ENCODE data around the gene IZUMO3. TPM values are rescaled to one million over a fixed set of nuclear protein-coding genes. Genes with fewer than 3 reads are reported as not detected.

Gene IZUMO3
- polyA plus RNA-seq, 1 donor (not counting 4 experiments of a cell fraction or from before 2014, with no cell fraction given): not detected

DNA sequence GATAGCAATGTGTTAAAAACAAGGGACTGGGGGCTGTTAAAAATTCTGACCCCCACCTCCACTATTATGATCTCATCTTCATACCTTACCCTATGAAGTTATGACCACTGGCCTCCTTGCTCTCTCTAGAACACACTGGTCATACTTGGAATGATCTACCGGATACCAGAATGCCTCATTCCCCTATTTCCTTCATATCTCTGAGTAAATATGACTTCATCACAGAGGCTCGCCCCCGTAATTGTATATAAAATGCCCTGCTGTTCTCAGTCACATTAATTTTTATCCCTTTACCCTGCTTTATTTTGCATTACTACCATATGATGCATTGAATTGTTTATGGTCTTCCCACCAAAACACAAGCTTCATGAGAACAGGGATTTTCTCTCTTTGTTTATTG lies 29.2 kb downstream of the IZUMO3 start:
- Histone ChIP-seq H3K4me3 (ENCODE audit: control insufficient read depth in 2 of 3, extremely low read depth in 1 of 3, insufficient read depth in 2 of 3, low read depth in 1 of 3, low read length in 3 of 3) (no peak overlapping the region), H2AFZ (ENCODE audit: control insufficient read depth, low read length) (no peak overlapping the region), H3K9ac (ENCODE audit: control insufficient read depth, extremely low read depth, insufficient read depth, low read length) (no peak overlapping the region), H3K27me3 (ENCODE audit: control insufficient read depth, extremely low read depth, insufficient read depth, low read length) (no peaks in the 10 kb centered on the region), H3K9me3 (ENCODE audit: control insufficient read depth, low read depth, low read length) (no peaks in the 10 kb centered on the region), H3K4me1 (ENCODE audit: control insufficient read depth, extremely low read depth, insufficient read depth, low read length) (no peaks in the 10 kb centered on the region), H3K27ac (ENCODE audit: control insufficient read depth, insufficient read depth, low read length) (no peak overlapping the region), H3K79me2 (ENCODE audit: control insufficient read depth, insufficient read depth, low read length) (no peaks in the 10 kb centered on the region), H3K9me1 (ENCODE audit: control insufficient read depth, extremely low read depth, insufficient read depth, low read length) (no peaks in the 10 kb centered on the region), H3K4me2 (ENCODE audit: control insufficient read depth, extremely low read depth, insufficient read depth, low read depth, low read length) (no peak overlapping the region), H4K20me1 (ENCODE audit: control insufficient read depth, extremely low read depth, insufficient read depth, low read length) (no peaks in the 10 kb centered on the region), H3K36me3 (ENCODE audit: control insufficient read depth in 2 of 2, extremely low read depth in 1 of 2, insufficient read depth in 2 of 2, low read length in 2 of 2) (no peaks in the 10 kb centered on the region)
- dilution Hi-C loops (cut with MboI; ENCODE audit: extremely low pct_ligation_motif_present, low sequenced_read_pairs): no loop called here
- DNase-seq (ENCODE audit: low read depth, low spot score) (no peak), FAIRE-seq (no peak)
- no peak for TF ChIP-seq EZH2 (IDR thresholded peaks at IDR 0.05; ENCODE audit: low read length)
- TF ChIP-seq, protein P1, sequence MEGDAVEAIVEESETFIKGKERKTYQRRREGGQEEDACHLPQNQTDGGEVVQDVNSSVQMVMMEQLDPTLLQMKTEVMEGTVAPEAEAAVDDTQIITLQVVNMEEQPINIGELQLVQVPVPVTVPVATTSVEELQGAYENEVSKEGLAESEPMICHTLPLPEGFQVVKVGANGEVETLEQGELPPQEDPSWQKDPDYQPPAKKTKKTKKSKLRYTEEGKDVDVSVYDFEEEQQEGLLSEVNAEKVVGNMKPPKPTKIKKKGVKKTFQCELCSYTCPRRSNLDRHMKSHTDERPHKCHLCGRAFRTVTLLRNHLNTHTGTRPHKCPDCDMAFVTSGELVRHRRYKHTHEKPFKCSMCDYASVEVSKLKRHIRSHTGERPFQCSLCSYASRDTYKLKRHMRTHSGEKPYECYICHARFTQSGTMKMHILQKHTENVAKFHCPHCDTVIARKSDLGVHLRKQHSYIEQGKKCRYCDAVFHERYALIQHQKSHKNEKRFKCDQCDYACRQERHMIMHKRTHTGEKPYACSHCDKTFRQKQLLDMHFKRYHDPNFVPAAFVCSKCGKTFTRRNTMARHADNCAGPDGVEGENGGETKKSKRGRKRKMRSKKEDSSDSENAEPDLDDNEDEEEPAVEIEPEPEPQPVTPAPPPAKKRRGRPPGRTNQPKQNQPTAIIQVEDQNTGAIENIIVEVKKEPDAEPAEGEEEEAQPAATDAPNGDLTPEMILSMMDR (optimal IDR thresholded peaks at IDR 0.05 in 1 of 3, IDR thresholded peaks at IDR 0.05 in 1 of 3, conservative IDR thresholded peaks at IDR 0.05 in 1 of 3; ENCODE audit: extremely low read depth in 1 of 3, insufficient read depth in 2 of 3, low read length in 3 of 3): no peak

DNA sequence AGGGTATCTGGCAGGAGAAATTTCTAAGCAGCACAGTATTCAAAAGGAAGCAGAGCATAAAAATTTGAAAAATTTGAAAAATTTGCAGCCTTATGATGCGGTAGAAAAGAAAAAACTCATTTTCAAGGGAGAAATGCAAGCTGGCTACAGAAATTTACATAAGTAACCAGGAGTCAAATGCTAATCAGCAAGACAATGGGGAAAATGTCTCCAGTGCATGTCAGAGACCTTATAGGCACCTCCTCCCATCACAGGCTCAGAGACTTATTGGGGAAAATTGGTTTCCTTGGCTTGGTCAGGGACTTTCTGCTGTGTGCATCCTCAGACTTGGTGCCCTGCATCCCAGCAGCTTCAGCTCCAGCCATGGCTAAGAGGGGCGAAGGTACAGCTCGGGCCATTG lies 35.8 kb downstream of the IZUMO3 start:
- H3K4me3 ChIP-seq (ENCODE audit: control insufficient read depth in 2 of 3, extremely low read depth in 1 of 3, insufficient read depth in 2 of 3, low read depth in 1 of 3, low read length in 3 of 3): no peak overlapping the region
- dilution Hi-C loops (cut with MboI; ENCODE audit: extremely low pct_ligation_motif_present, low sequenced_read_pairs): no loop called here
- H3K36me3 ChIP-seq (ENCODE audit: control insufficient read depth in 2 of 2, extremely low read depth in 1 of 2, insufficient read depth in 2 of 2, low read length in 2 of 2): no peaks in the 10 kb centered on the region
- TF ChIP-seq, protein P1 (optimal IDR thresholded peaks at IDR 0.05 in 1 of 3, IDR thresholded peaks at IDR 0.05 in 1 of 3, conservative IDR thresholded peaks at IDR 0.05 in 1 of 3; ENCODE audit: extremely low read depth in 1 of 3, insufficient read depth in 2 of 3, low read length in 3 of 3): no peak
- TF ChIP-seq EZH2 (IDR thresholded peaks at IDR 0.05; ENCODE audit: low read length): no peak
- H3K9ac ChIP-seq (ENCODE audit: control insufficient read depth, extremely low read depth, insufficient read depth, low read length): no peak overlapping the region
- no peaks in the 10 kb centered on the region for H4K20me1 ChIP-seq (ENCODE audit: control insufficient read depth, extremely low read depth, insufficient read depth, low read length)
- H3K9me3 ChIP-seq (ENCODE audit: control insufficient read depth, low read depth, low read length): no peaks in the 10 kb centered on the region
- DNase-seq (ENCODE audit: low read depth, low spot score) (no peak), FAIRE-seq (no peak)
- no peaks in the 10 kb centered on the region for H3K79me2 ChIP-seq (ENCODE audit: control insufficient read depth, insufficient read depth, low read length)
- H3K9me1 ChIP-seq (ENCODE audit: control insufficient read depth, extremely low read depth, insufficient read depth, low read length): no peaks in the 10 kb centered on the region
- H2AFZ ChIP-seq (ENCODE audit: control insufficient read depth, low read length): no peak overlapping the region
- no peak overlapping the region for H3K27ac ChIP-seq (ENCODE audit: control insufficient read depth, insufficient read depth, low read length)
- no peaks in the 10 kb centered on the region for H3K4me1 ChIP-seq (ENCODE audit: control insufficient read depth, extremely low read depth, insufficient read depth, low read length)
- H3K4me2 ChIP-seq (ENCODE audit: control insufficient read depth, extremely low read depth, insufficient read depth, low read depth, low read length): no peak overlapping the region
- H3K27me3 ChIP-seq (ENCODE audit: control insufficient read depth, extremely low read depth, insufficient read depth, low read length): no peaks in the 10 kb centered on the region

Data from keratinocyte (primary cell).